K562 (cell line): ENCODE data around the gene PCNX3. TPM values are rescaled to one million over a fixed set of nuclear protein-coding genes. Genes with fewer than 3 reads are reported as not detected.

Experiments
- ATAC-seq: fragments of 200-7000 bp; cut with Tn5 transposase; 3 replicates; pipeline ENCODE4 v1.9.1; 2020; ENCODE audit warnings: moderate library complexity
- BruUV-seq: library from RNA; stranded (reverse); fragments of 400-500 nt; replicated peaks from 2 replicates; lab custom pipeline; 2021; lab: Mats Ljungman, UMichigan
- CTCF ChIA-PET: fragments of 300-600 bp; formaldehyde crosslinking; extraction: SDS; loops from one replicate; lab custom pipeline; 2021; ENCODE audit warnings: low intra/inter-chr PET ratio; lab: Yijun Ruan, JAX
- POLR2A ChIA-PET: fragments of 300-600, 350-650 bp; sonication (Branson Sonifier 250); formaldehyde crosslinking; extraction: SDS; loops from one replicate; lab custom pipeline; 2021; ENCODE audit warnings: antibody characterized with exemption, inconsistent platforms; lab: Yijun Ruan, JAX
- DNase-seq, 4 experiments: peaks; one replicate each; pipeline versions ENCODE4 v3.0.0 to v3.0.0-alpha.2; 2011 to 2018; ENCODE audit warnings: low spot score in 3 of 4, mixed read lengths in 3 of 4; ENCODE audit errors: extremely low read depth in 1 of 4
- FAIRE-seq: peaks from 2 replicates; lab custom pipeline; 2011; peaks lifted over from hg19 to GRCh38; lab: Jason Lieb, UNC
- H2AFZ ChIP-seq: 2 replicates; pipeline ENCODE4 v1.6.0; 2011; ENCODE audit warnings: low read depth, low read length, control low read depth, inconsistent platforms
- H3K27ac ChIP-seq: fragments of 200-600 bp; 3 replicates; pipeline ENCODE4 v1.8.0; 2011; ENCODE audit warnings: low read depth, mild to moderate bottlenecking, control low read depth, inconsistent platforms, low read length, moderate library complexity, mixed read lengths; ENCODE audit errors: extremely low read depth
- H3K27me3 ChIP-seq, 2 experiments: fragments of 300-600 bp in 1 of 2; 2 replicates in 1 of 2; 3 replicates in 1 of 2; pipeline versions ENCODE4 v1.6.0 to v1.8.0; 2011; ENCODE audit warnings: inconsistent platforms in 2 of 2, low read length in 2 of 2, mild to moderate bottlenecking in 1 of 2, mixed read lengths in 1 of 2, moderate library complexity in 1 of 2; ENCODE audit not compliant: control insufficient read depth in 2 of 2, insufficient read depth in 2 of 2
- H3K36me3 ChIP-seq: fragments of 300-600 bp; 3 replicates; pipeline ENCODE4 v1.8.0; 2011; ENCODE audit warnings: mild to moderate bottlenecking, low read length, inconsistent platforms; ENCODE audit not compliant: control insufficient read depth, insufficient read depth
- H3K4me1 ChIP-seq, 2 experiments: fragments of 200-600 bp in 1 of 2; replicated peaks in 1 of 2; 2 replicates in 1 of 2; 3 replicates in 1 of 2; pipeline versions ENCODE4 v1.5.1 to v1.8.0; 2011; ENCODE audit warnings: inconsistent platforms in 2 of 2, low read length in 2 of 2, mild to moderate bottlenecking in 1 of 2, mixed read lengths in 1 of 2, moderate library complexity in 1 of 2; ENCODE audit not compliant: control insufficient read depth in 2 of 2, insufficient read depth in 2 of 2
- H3K4me2 ChIP-seq: 2 replicates; pipeline ENCODE4 v1.6.1; 2011; ENCODE audit warnings: low read length, control low read depth, inconsistent platforms, mixed read lengths; ENCODE audit not compliant: insufficient read depth
- H3K4me3 ChIP-seq: fragments of 200-600 bp; sonication (generic), shearing (Covaris generic); 2 replicates; pipeline ENCODE4 v1.5.1; 2016; ENCODE audit warnings: control low read depth, inconsistent platforms
- H3K79me2 ChIP-seq: fragments of 200-600 bp; 3 replicates; pipeline ENCODE4 v1.8.0; 2011; ENCODE audit warnings: low read length, inconsistent platforms; ENCODE audit not compliant: control insufficient read depth, insufficient read depth
- H3K9ac ChIP-seq, 2 experiments: 2 replicates each; pipeline versions ENCODE4 v1.6.0 to v1.6.1; 2011; ENCODE audit warnings: low read depth in 2 of 2, low read length in 2 of 2, control low read depth in 1 of 2, inconsistent platforms in 1 of 2, mild to moderate bottlenecking in 1 of 2, mixed read lengths in 1 of 2; ENCODE audit not compliant: insufficient read depth in 1 of 2
- H3K9me1 ChIP-seq: one replicate; pipeline ENCODE4 v1.6.0; 2011; ENCODE audit warnings: inconsistent platforms, mild to moderate bottlenecking, low read length, moderate library complexity; ENCODE audit not compliant: control insufficient read depth, insufficient read depth
- H3K9me3 ChIP-seq: replicated peaks from 2 replicates; pipeline ENCODE4 v1.5.1; 2011; ENCODE audit warnings: low read depth, low read length, inconsistent platforms; ENCODE audit not compliant: control insufficient read depth, insufficient read depth
- H4K20me1 ChIP-seq: replicated peaks from 2 replicates; pipeline ENCODE4 v1.6.1; 2011; ENCODE audit warnings: low read length, inconsistent platforms, mixed read lengths; ENCODE audit not compliant: control insufficient read depth, insufficient read depth
- ASH1L ChIP-seq: fragments of 450-650 bp; IDR thresholded peaks from 2 replicates; pipeline ENCODE4 v1.6.1; 2018; ENCODE audit warnings: borderline replicate concordance, mild to moderate bottlenecking, low read depth; ENCODE audit not compliant: partially characterized antibody
- BRF1 ChIP-seq: IDR thresholded peaks from 3 replicates; pipeline ENCODE4 v1.6.1; 2011; ENCODE audit warnings: borderline replicate concordance, mild to moderate bottlenecking; ENCODE audit not compliant: insufficient read length; ENCODE audit errors: extremely low read depth
- FOXP1 ChIP-seq: sonication (generic); formaldehyde crosslinking; IDR thresholded peaks from 2 replicates; pipeline ENCODE4 v1.8.0; 2022; ENCODE audit warnings: mild to moderate bottlenecking, missing genetic modification reagents
- GATAD2B ChIP-seq: fragments of 450-650 bp; IDR thresholded peaks from 2 replicates; pipeline ENCODE4 v1.6.1; 2017; ENCODE audit warnings: mild to moderate bottlenecking, borderline replicate concordance
- NEUROD1 ChIP-seq: fragments of 150-350 bp; IDR thresholded peaks from 2 replicates; pipeline ENCODE4 v1.6.1; 2014; ENCODE audit warnings: borderline replicate concordance, low read length, low read depth; ENCODE audit not compliant: partially characterized antibody
- NFATC3 ChIP-seq: fragments of 450-650 bp; IDR thresholded peaks from 2 replicates; pipeline ENCODE4 v1.6.1; 2017; ENCODE audit warnings: mild to moderate bottlenecking
- NR2C2 ChIP-seq, 2 experiments: fragments of 200-800 bp in 1 of 2; sonication (Bioruptor generic) in 1 of 2; sonication (generic) in 1 of 2; formaldehyde crosslinking in 1 of 2; IDR thresholded peaks; 2 replicates each; pipeline versions ENCODE4 v1.6.1 to v1.8.0; 2016 to 2022; ENCODE audit warnings: mild to moderate bottlenecking in 1 of 2, missing compliant biosample characterization in 1 of 2, missing genetic modification characterization in 1 of 2, missing genetic modification reagents in 1 of 2
- POLR2AphosphoS2 ChIP-seq: IDR thresholded peaks from 2 replicates; pipeline ENCODE4 v1.6.1; 2012; ENCODE audit warnings: low read length, improper control_type of control experiment
- TRIM24 ChIP-seq, 2 experiments: fragments of 450-650 bp; IDR thresholded peaks; 2 replicates each; pipeline ENCODE4 v1.6.1; 2016
- ZFP30 ChIP-seq: fragments of 250-450 bp; sonication (Bioruptor Pico); IDR thresholded peaks from 2 replicates; pipeline ENCODE4 v1.8.0; 2022; ENCODE audit warnings: moderate library complexity, mild to moderate bottlenecking, inconsistent platforms, borderline replicate concordance
- ZNF165 ChIP-seq: fragments of 250-450 bp; sonication (Bioruptor Pico); IDR thresholded peaks from 2 replicates; pipeline ENCODE4 v1.4.0; 2020; ENCODE audit warnings: borderline replicate concordance
- ZNF174 ChIP-seq: fragments of 250-450 bp; sonication (Bioruptor Pico); IDR thresholded peaks from 2 replicates; pipeline ENCODE4 v1.4.0; 2020; ENCODE audit warnings: mild to moderate bottlenecking
- ZNF263 ChIP-seq: sonication (generic); formaldehyde crosslinking; IDR thresholded peaks from 2 replicates; pipeline ENCODE4 v1.8.0; 2022; ENCODE audit warnings: mild to moderate bottlenecking, missing genetic modification reagents, borderline replicate concordance
- ZNF583 ChIP-seq: fragments of 250-450 bp; sonication (Bioruptor Pico); IDR thresholded peaks from 2 replicates; pipeline ENCODE4 v1.4.0; 2020
- ZNF75A ChIP-seq: fragments of 450-650 bp; formaldehyde crosslinking; IDR thresholded peaks from 2 replicates; pipeline ENCODE4 v1.4.0; 2020; ENCODE audit warnings: mild to moderate bottlenecking
- WGBS: fragments of 100-300 bp; shearing (Covaris generic); methylation state at CpG from one replicate; pipeline ENCODE4 v1.1.6; 2016; ENCODE audit warnings: low coverage, mixed read lengths; ENCODE audit not compliant: insufficient coverage; ENCODE audit errors: missing lambda C conversion rate; 5-methylcytosine and 5-hydroxymethylcytosine counted together
- in situ Hi-C: fragments of 300-500 bp; cut with MboI; formaldehyde crosslinking; loops from 4 replicates; pipeline ENCODE4 v1.15.0; 2018; ENCODE audit warnings: inconsistent platforms, mixed read lengths
- intact Hi-C: fragments of 100-400 bp; cut with micrococcal nuclease; formaldehyde crosslinking; loops from 2 replicates; pipeline ENCODE4 v1.14.2; 2022
- polyA plus RNA-seq, 8 experiments: library from polyadenylated mRNA; depleted of rRNA in 4 of 8; stranded (reverse) in 5 of 8; unstranded in 3 of 8; fragments of >200 nt; fragmentation: Nextera tagmentation in 2 of 8; fragmentation: Illumina TruSeq in 1 of 8; extraction: Ambion mirVana in 2 of 8; extraction: Trizol in 1 of 8; gene quantifications; 2 replicates each; pipeline versions ENCODE4 v1.2.1 to v1.2.3, GENCODE V29; 2011 to 2014; ENCODE audit warnings: inconsistent platforms in 1 of 8, missing spikeins in 1 of 8
- total RNA-seq, 7 experiments: library from RNA; depleted of rRNA in 6 of 7; stranded (reverse); fragments of >200 nt in 6 of 7; fragmentation: Illumina TruSeq in 2 of 7; extraction: Trizol in 2 of 7; gene quantifications; 2 replicates each; pipeline versions ENCODE4 v1.2.1 to v1.2.3, GENCODE V29; 2011 to 2021; ENCODE audit warnings: low replicate concordance in 1 of 7
- TF ChIP-seq, protein P1 (sequence below): fragments of 200-800 bp; sonication (Bioruptor generic); IDR thresholded peaks from 2 replicates; pipeline ENCODE4 v1.6.1; 2017; ENCODE audit warnings: missing genetic modification characterization, missing compliant biosample characterization
- TF ChIP-seq, protein P2 (sequence below): sonication (generic); formaldehyde crosslinking; IDR thresholded peaks from 2 replicates; pipeline ENCODE4 v1.8.0; 2023; ENCODE audit warnings: mild to moderate bottlenecking, missing genetic modification reagents
- TF ChIP-seq, protein P3 (sequence below): fragments of 250-450 bp; sonication (Bioruptor Pico); IDR thresholded peaks from 2 replicates; pipeline ENCODE4 v1.8.0; 2022; ENCODE audit warnings: inconsistent platforms

The PCNX3 gene
- total and polyA plus RNA-seq, 9 of the 15 experiments (the other 6 are each of a cell fraction or from before 2014, with no cell fraction given), result 0.11 to 47.8 (median 12.8) TPM

DNA sequence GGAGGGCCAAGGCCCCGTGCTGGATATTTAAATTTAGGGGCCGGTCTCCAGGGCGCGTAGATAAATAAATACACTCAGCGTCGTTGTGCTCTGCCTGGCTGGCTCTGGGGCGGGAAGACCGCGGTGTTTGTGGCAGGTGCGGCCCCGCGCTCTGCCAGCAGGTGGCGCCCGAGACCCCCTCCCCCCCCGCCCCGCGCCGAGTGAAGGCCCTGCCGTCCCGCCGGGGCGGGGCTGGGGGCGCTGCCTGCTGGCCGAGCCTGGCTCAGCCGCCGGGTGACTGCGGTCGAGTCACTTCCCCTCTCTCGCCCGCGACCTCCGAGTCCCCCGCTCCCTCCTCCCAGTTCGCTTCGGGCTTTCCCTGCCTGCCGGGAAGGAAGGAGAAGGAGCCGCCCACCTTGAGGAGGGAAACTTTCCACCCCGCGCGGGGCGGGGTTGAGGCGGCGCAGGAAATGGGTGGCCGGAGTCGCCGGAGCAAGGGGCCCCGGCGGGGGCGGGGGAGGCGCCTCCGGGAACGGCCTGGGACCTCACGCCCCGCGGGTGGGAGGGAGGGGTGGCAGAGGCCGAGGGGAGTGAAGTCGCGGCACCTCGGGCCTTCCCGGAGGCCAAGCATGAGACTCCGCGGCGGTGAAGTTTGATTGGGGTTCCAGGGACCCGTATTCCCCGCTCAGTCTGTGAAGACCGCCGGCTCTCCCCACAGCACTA is 41.3 kb upstream of the PCNX3 start:
- Histone ChIP-seq H3K79me2 (peaks cover 74% of the 10 kb centered on the region), H2AFZ (peak overlapping the region; percentile 63), H3K27me3 (no peaks in the 10 kb centered on the region; a peak in 1 of 5 replicates), H3K9me1 (peaks cover 5% of the 10 kb centered on the region), H4K20me1 (peaks cover 6% of the 10 kb centered on the region), H3K4me3 (peak overlapping the region; percentile 88), H3K9me3 (no peaks in the 10 kb centered on the region), H3K4me2 (peak overlapping the region; percentile 96), H3K4me1 (peaks cover 59 to 91% of the 10 kb centered on the region in 2 experiments), H3K36me3 (peaks cover 32% of the 10 kb centered on the region), H3K27ac (peak overlapping the region; percentile 89), H3K9ac (peak overlapping the region; percentile 66 to 89)
- WGBS, result 1% methylated on average over 35 of the region's 67 CpGs
- ATAC-seq (peak; percentile 71), FAIRE-seq (peak; percentile 86), DNase-seq (peak; percentile 86 to 96 (median 90))
- in situ Hi-C loops (no loop called here), intact Hi-C loops (loop anchor here (1.0 to 5.0 kb wide), 4 partner anchors 14 to 102 kb away; partner anchors contain the start of genes SCYL1 and SIPA1)
- no TSS peak for BruUV-seq
- POLR2A ChIA-PET, result interaction anchor here (0.7 to 4.7 kb wide), 9 partner anchors 10 to 326 kb away, joined by 3 to 35 read pairs (median 4); partner anchors contain the start of genes FOSL1, MALAT1 and NEAT1
- CTCF ChIA-PET, result interaction anchor here (6.5 kb wide), 1 partner anchor 34 kb away, joined by 63 read pairs; no protein-coding TSS in a partner anchor
- TF ChIP-seq ZNF263 (CRISPR knock-in tag), result peak; percentile 67; the same call in 1 of the 2 replicates
- TF ChIP-seq ZNF75A (CRISPR knock-in tag), result no peak
- no peak for TF ChIP-seq NR2C2 (CRISPR knock-in tag; IDR thresholded peaks at IDR 0.05)
- peak; percentile 83 for TF ChIP-seq NR2C2 (tag; IDR thresholded peaks at IDR 0.05)
- no peak for TF ChIP-seq ZFP30
- TF ChIP-seq, protein P1, sequence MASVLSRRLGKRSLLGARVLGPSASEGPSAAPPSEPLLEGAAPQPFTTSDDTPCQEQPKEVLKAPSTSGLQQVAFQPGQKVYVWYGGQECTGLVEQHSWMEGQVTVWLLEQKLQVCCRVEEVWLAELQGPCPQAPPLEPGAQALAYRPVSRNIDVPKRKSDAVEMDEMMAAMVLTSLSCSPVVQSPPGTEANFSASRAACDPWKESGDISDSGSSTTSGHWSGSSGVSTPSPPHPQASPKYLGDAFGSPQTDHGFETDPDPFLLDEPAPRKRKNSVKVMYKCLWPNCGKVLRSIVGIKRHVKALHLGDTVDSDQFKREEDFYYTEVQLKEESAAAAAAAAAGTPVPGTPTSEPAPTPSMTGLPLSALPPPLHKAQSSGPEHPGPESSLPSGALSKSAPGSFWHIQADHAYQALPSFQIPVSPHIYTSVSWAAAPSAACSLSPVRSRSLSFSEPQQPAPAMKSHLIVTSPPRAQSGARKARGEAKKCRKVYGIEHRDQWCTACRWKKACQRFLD (CRISPR knock-in tag), result no peak
- no peak for TF ChIP-seq TRIM24 (IDR thresholded peaks at IDR 0.05)
- no peak for TF ChIP-seq ZNF165
- no peak for TF ChIP-seq ZNF583
- TF ChIP-seq, protein P2, sequence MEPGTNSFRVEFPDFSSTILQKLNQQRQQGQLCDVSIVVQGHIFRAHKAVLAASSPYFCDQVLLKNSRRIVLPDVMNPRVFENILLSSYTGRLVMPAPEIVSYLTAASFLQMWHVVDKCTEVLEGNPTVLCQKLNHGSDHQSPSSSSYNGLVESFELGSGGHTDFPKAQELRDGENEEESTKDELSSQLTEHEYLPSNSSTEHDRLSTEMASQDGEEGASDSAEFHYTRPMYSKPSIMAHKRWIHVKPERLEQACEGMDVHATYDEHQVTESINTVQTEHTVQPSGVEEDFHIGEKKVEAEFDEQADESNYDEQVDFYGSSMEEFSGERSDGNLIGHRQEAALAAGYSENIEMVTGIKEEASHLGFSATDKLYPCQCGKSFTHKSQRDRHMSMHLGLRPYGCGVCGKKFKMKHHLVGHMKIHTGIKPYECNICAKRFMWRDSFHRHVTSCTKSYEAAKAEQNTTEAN, result no peak
- no peak for TF ChIP-seq ZNF174
- TF ChIP-seq BRF1, result no peak
- no peak for TF ChIP-seq FOXP1 (CRISPR knock-in tag)
- peak; percentile 62; the same call in 1 of the 2 replicates for TF ChIP-seq POLR2AphosphoS2
- TF ChIP-seq, protein P3, sequence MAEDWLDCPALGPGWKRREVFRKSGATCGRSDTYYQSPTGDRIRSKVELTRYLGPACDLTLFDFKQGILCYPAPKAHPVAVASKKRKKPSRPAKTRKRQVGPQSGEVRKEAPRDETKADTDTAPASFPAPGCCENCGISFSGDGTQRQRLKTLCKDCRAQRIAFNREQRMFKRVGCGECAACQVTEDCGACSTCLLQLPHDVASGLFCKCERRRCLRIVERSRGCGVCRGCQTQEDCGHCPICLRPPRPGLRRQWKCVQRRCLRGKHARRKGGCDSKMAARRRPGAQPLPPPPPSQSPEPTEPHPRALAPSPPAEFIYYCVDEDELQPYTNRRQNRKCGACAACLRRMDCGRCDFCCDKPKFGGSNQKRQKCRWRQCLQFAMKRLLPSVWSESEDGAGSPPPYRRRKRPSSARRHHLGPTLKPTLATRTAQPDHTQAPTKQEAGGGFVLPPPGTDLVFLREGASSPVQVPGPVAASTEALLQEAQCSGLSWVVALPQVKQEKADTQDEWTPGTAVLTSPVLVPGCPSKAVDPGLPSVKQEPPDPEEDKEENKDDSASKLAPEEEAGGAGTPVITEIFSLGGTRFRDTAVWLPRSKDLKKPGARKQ (CRISPR knock-in tag), result no peak
- no peak for TF ChIP-seq NFATC3
- TF ChIP-seq NEUROD1, result peak; percentile 50
- peak; percentile 85 for TF ChIP-seq GATAD2B
- TF ChIP-seq ASH1L, result no peak
